BJ (cell line): ENCODE results near the gene KCMF1. TPM values are rescaled to one million over a fixed set of nuclear protein-coding genes. Genes with fewer than 3 reads are reported as not detected.

ENCODE experiments used
- CTCF ChIA-PET: fragments of 350-600 bp; formaldehyde crosslinking; extraction: SDS; loops from one replicate; lab custom pipeline; 2021; ENCODE audit warnings: antibody characterized with exemption, inconsistent platforms; lab: Yijun Ruan, JAX
- POLR2A ChIA-PET: fragments of 300-600 bp; sonication (Branson Sonifier 250); formaldehyde crosslinking; extraction: SDS; loops from one replicate; lab custom pipeline; 2021; ENCODE audit warnings: antibody characterized with exemption; lab: Charles Lee
- DNase-seq: peaks from one replicate; pipeline ENCODE4 v3.0.0-alpha.2; 2011; ENCODE audit warnings: low read depth
- H3K27me3 ChIP-seq: 2 replicates; pipeline ENCODE4 v1.6.0; 2011; ENCODE audit warnings: low read length; ENCODE audit not compliant: control insufficient read depth, insufficient read depth
- H3K36me3 ChIP-seq: 2 replicates; pipeline ENCODE4 v1.5.1; 2011; ENCODE audit warnings: low read length; ENCODE audit not compliant: control insufficient read depth, insufficient read depth
- H3K4me3 ChIP-seq: 2 replicates; pipeline ENCODE4 v1.5.1; 2011; ENCODE audit warnings: low read depth, mild to moderate bottlenecking, control low read depth, low read length
- polyA plus RNA-seq: library from polyadenylated mRNA; depleted of rRNA; stranded (reverse); fragments of >200 nt; gene quantifications from 2 replicates; pipeline ENCODE4 v1.2.3, GENCODE V29; 2011
- TF ChIP-seq, protein P1 (sequence below): IDR thresholded peaks from 2 replicates; pipeline ENCODE4 v1.5.1; 2011; ENCODE audit warnings: low read depth, mild to moderate bottlenecking, control low read depth, inconsistent platforms, low read length, moderate library complexity; ENCODE audit not compliant: insufficient read depth

Gene KCMF1
- polyA plus RNA-seq, 1 experiment, result 83.3 TPM

DNA sequence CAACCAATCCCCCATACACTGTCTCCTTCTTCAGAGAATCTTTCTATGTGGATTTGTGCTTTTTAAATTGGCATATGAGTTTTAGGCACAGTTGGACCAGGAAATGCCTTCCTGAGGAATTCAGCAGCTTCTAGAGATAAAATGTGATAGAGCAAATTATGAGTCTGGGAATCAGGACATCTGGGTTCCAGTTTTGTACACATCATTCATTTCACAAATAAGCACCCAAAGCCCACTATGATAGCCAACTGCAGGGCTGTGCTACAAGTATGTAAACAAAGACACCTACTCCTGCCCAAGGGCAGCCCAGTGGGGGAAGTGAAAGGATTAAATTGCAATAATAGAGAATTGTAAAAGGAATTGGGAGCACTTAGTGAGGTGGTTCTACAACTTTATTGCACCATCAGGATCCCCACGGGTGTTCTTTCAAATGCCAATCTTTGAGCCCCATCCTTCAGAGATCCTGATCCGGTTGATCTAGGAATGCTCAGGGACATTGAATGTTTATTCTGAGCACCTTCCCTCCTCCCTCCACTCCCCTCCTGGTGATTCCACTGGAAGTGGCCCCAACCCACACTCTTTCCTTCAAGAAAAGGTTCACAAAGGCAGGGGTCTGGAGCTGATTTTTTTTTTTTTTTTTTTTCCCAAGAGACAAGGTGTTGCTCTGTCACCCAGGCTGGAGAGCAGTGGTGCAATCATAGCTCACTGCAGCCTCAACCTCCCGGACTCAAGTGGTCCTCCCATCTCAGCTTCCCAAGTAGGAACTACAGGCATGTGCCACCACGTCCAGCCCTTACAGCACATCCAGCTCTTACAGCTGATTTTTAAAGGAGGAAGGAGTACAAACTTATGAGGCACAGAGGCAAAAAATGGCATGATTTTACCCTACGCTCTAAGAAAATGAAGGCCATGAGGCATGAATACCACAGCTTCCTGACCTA, 11.1 kb upstream of the KCMF1 start:
- ChIA-PET POLR2A (interaction anchor here (0.5 to 1.1 kb wide), 2 partner anchors 11 to 53 kb away, joined by 3 to 4 read pairs; partner anchors contain the start of gene KCMF1), CTCF (interaction anchor here (0.9 kb wide), 1 partner anchor 58 kb away, joined by 3 read pairs; no protein-coding TSS in a partner anchor)
- no peak overlapping the region for H3K4me3 ChIP-seq
- H3K36me3 ChIP-seq, result no peaks in the 10 kb centered on the region; the same call in none of the 2 replicates
- H3K27me3 ChIP-seq, result no peaks in the 10 kb centered on the region
- TF ChIP-seq, protein P1, sequence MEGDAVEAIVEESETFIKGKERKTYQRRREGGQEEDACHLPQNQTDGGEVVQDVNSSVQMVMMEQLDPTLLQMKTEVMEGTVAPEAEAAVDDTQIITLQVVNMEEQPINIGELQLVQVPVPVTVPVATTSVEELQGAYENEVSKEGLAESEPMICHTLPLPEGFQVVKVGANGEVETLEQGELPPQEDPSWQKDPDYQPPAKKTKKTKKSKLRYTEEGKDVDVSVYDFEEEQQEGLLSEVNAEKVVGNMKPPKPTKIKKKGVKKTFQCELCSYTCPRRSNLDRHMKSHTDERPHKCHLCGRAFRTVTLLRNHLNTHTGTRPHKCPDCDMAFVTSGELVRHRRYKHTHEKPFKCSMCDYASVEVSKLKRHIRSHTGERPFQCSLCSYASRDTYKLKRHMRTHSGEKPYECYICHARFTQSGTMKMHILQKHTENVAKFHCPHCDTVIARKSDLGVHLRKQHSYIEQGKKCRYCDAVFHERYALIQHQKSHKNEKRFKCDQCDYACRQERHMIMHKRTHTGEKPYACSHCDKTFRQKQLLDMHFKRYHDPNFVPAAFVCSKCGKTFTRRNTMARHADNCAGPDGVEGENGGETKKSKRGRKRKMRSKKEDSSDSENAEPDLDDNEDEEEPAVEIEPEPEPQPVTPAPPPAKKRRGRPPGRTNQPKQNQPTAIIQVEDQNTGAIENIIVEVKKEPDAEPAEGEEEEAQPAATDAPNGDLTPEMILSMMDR, result no peak
- DNase-seq, result no peak

DNA sequence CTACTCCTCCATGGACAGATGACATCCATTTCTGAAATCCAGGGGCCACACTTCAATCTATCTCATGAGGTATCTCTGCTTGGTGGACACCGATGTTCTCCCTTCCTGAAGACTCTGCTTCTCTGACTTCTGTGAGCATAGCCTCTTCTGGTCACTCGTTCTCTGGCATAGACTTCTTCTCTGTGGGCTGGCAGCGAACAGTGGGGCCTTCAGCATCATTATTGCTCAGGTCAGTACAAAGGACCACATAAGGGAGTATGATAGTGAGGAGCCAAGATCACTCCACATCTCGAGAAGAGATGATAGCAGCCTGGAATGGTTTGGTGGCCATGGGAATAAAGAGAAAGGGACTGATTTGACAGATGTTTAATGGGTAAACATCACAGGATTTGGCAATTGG, 8.0 kb upstream of the KCMF1 start:
- Histone ChIP-seq H3K36me3 (peaks cover 3% of the 10 kb centered on the region), H3K4me3 (no peak overlapping the region), H3K27me3 (no peaks in the 10 kb centered on the region)
- CTCF ChIA-PET, result no interaction called here
- TF ChIP-seq, protein P1, result no peak
- POLR2A ChIA-PET, result no interaction called here
- no peak for DNase-seq

- Histone ChIP-seq H3K4me3 (no peak overlapping the region), H3K27me3 (no peaks in the 10 kb centered on the region), H3K36me3 (peaks cover 3% of the 10 kb centered on the region)
- TF ChIP-seq, protein P1, result no peak
- CTCF ChIA-PET, result no interaction called here
- POLR2A ChIA-PET, result no interaction called here
- DNase-seq, result no peak
Observed at GRCh38 chr2:84963323-84963691, 7.7 kb upstream of the KCMF1 start.

DNA sequence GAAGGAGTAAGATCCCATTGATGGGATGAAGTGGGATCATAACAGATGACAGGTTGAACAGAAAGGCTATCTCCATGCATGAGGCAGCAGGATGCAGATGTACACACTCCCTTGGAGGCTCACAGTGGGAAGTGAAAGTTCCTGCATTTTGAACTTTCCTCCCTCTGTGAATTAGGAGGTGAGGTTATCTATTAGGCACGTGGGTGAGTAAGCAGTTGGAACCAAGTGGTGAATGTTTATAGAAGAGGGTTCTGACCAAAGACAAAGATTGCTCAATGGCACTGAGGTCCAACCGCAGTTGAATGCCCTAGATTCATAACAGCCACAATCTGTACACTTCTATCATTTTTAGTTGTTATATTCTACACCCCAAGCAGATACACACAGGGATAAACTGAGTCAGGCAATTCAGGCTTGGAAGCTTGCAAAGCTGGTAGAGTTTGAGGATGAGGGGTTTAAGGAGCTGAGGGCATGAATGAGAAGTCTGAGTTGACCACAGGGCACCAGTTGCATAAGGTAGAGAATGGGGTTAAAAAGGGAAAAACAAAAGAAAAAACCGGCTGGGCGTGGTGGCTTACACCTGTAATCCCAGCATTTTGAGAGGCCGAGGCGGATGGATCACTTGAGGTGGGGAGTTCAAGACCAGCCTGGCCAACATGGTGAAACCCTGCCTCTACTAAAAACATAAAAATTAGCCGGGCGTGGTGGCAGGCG, 7.1 kb upstream of the KCMF1 start:
- no peak overlapping the region for H3K4me3 ChIP-seq
- no peaks in the 10 kb centered on the region for H3K27me3 ChIP-seq
- TF ChIP-seq, protein P1, result no peak
- H3K36me3 ChIP-seq, result peaks cover 3% of the 10 kb centered on the region
- ChIA-PET POLR2A (no interaction called here), CTCF (interaction anchor here (0.6 kb wide), 1 partner anchor 51 kb away, joined by 3 read pairs; no protein-coding TSS in a partner anchor)
- peak; percentile 49 for DNase-seq
